Measurements from ENCODE around the gene OSBP2. TPM values are rescaled to one million over a fixed set of nuclear protein-coding genes. Genes with fewer than 3 reads are reported as not detected.
A peak's percentile ranks its signal among the peaks of the same experiment; 100 is the strongest.

The OSBP2 gene
- total and polyA plus RNA-seq, 4 donors, result 0.18 to 3.9 (median 0.88) TPM

GRCh38 chr22:30871391-30872284, 177.0 kb downstream of the OSBP2 start:
- intact Hi-C loops (cut with DNase I), result no loop called here
- 86 to 92% methylated on average over 12 to 13 of the region's 13 CpGs for WGBS, 2 donors
- H3K27me3 ChIP-seq (ENCODE audit: control insufficient read depth in 1 of 2, insufficient read depth in 2 of 2, low read length in 1 of 2), result no peaks in the 10 kb centered on the region
- H3K36me3 ChIP-seq (ENCODE audit: control insufficient read depth in 1 of 2, insufficient read depth in 2 of 2, low read length in 1 of 2), result no peaks in the 10 kb centered on the region
- H3K4me3 ChIP-seq (ENCODE audit: low read length in 2 of 2), result no peak overlapping the region
- H3K9me3 ChIP-seq (ENCODE audit: control insufficient read depth, low read length), result no peaks in the 10 kb centered on the region
- ATAC-seq (ENCODE audit: low FRiP score) (no peak), DNase-seq (peak; percentile 27 to 56)
- H3K4me1 ChIP-seq (ENCODE audit: control insufficient read depth in 1 of 2, insufficient read depth in 2 of 2, low read length in 2 of 2), result no peaks in the 10 kb centered on the region
- no peak overlapping the region for H3K27ac ChIP-seq (ENCODE audit: low read depth in 1 of 2, low read length in 2 of 2)

- intact Hi-C loops (cut with DNase I), result no loop called here
- no peaks in the 10 kb centered on the region for H3K4me1 ChIP-seq (ENCODE audit: control insufficient read depth in 1 of 2, insufficient read depth in 2 of 2, low read length in 2 of 2)
- H3K36me3 ChIP-seq (ENCODE audit: control insufficient read depth in 1 of 2, insufficient read depth in 2 of 2, low read length in 1 of 2), result no peaks in the 10 kb centered on the region
- no peaks in the 10 kb centered on the region for H3K27me3 ChIP-seq (ENCODE audit: control insufficient read depth in 1 of 2, insufficient read depth in 2 of 2, low read length in 1 of 2)
- ATAC-seq (ENCODE audit: low FRiP score) (no peak), DNase-seq (peak; percentile 29 to 52)
- 94 to 96% methylated on average over 16 of the region's 16 CpGs for WGBS, 2 donors
- no peak overlapping the region for H3K27ac ChIP-seq (ENCODE audit: low read depth in 1 of 2, low read length in 2 of 2)
- no peaks in the 10 kb centered on the region for H3K9me3 ChIP-seq (ENCODE audit: control insufficient read depth, low read length)
- no peak overlapping the region for H3K4me3 ChIP-seq (ENCODE audit: low read length in 2 of 2)
Observed at GRCh38 chr22:30872285-30873041, 177.8 kb downstream of the OSBP2 start.

GRCh38 chr22:30873086-30873650, 178.5 kb downstream of the OSBP2 start:
- DNase-seq (peak; percentile 20 to 44), ATAC-seq (ENCODE audit: low FRiP score) (no peak)
- intact Hi-C loops (cut with DNase I), result no loop called here
- Histone ChIP-seq H3K27me3 (ENCODE audit: control insufficient read depth in 1 of 2, insufficient read depth in 2 of 2, low read length in 1 of 2) (no peaks in the 10 kb centered on the region), H3K4me3 (ENCODE audit: low read length in 2 of 2) (no peak overlapping the region), H3K36me3 (ENCODE audit: control insufficient read depth in 1 of 2, insufficient read depth in 2 of 2, low read length in 1 of 2) (no peaks in the 10 kb centered on the region), H3K27ac (ENCODE audit: low read depth in 1 of 2, low read length in 2 of 2) (no peak overlapping the region), H3K9me3 (ENCODE audit: control insufficient read depth, low read length) (no peaks in the 10 kb centered on the region), H3K4me1 (ENCODE audit: control insufficient read depth in 1 of 2, insufficient read depth in 2 of 2, low read length in 2 of 2) (no peaks in the 10 kb centered on the region)
- WGBS, 2 donors, result 95 to 97% methylated on average over 9 of the region's 9 CpGs

- intact Hi-C loops (cut with DNase I), result no loop called here
- Histone ChIP-seq H3K4me3 (ENCODE audit: low read length in 2 of 2) (no peak overlapping the region), H3K27ac (ENCODE audit: low read depth in 1 of 2, low read length in 2 of 2) (no peak overlapping the region), H3K27me3 (ENCODE audit: control insufficient read depth in 1 of 2, insufficient read depth in 2 of 2, low read length in 1 of 2) (no peaks in the 10 kb centered on the region), H3K36me3 (ENCODE audit: control insufficient read depth in 1 of 2, insufficient read depth in 2 of 2, low read length in 1 of 2) (no peaks in the 10 kb centered on the region), H3K9me3 (ENCODE audit: control insufficient read depth, low read length) (no peaks in the 10 kb centered on the region), H3K4me1 (ENCODE audit: control insufficient read depth in 1 of 2, insufficient read depth in 2 of 2, low read length in 2 of 2) (no peaks in the 10 kb centered on the region)
- ATAC-seq (ENCODE audit: low FRiP score) (no peak), DNase-seq (peak in 1 of 2 donors; percentile 37)
- WGBS, 2 donors, result 96 to 99% methylated on average over 7 of the region's 7 CpGs
Observed at GRCh38 chr22:30873661-30874060, 179.0 kb downstream of the OSBP2 start.

GRCh38 chr22:30874431-30875370, 180.0 kb downstream of the OSBP2 start:
- Histone ChIP-seq H3K4me3 (ENCODE audit: low read length in 2 of 2) (no peak overlapping the region), H3K9me3 (ENCODE audit: control insufficient read depth, low read length) (no peaks in the 10 kb centered on the region), H3K27me3 (ENCODE audit: control insufficient read depth in 1 of 2, insufficient read depth in 2 of 2, low read length in 1 of 2) (no peaks in the 10 kb centered on the region), H3K36me3 (ENCODE audit: control insufficient read depth in 1 of 2, insufficient read depth in 2 of 2, low read length in 1 of 2) (no peaks in the 10 kb centered on the region), H3K4me1 (ENCODE audit: control insufficient read depth in 1 of 2, insufficient read depth in 2 of 2, low read length in 2 of 2) (no peaks in the 10 kb centered on the region), H3K27ac (ENCODE audit: low read depth in 1 of 2, low read length in 2 of 2) (no peak overlapping the region)
- no peak for ATAC-seq (ENCODE audit: low FRiP score)
- 87 to 92% methylated on average over 21 of the region's 21 CpGs for WGBS, 2 donors
- DNase-seq, result peak; percentile 39 to 61
- intact Hi-C loops (cut with DNase I), result no loop called here

GRCh38 chr22:30875481-30876215, 181.0 kb downstream of the OSBP2 start:
- ATAC-seq (ENCODE audit: low FRiP score) (no peak), DNase-seq (peak; percentile 44 to 47)
- Histone ChIP-seq H3K9me3 (ENCODE audit: control insufficient read depth, low read length) (no peaks in the 10 kb centered on the region), H3K4me3 (ENCODE audit: low read length in 2 of 2) (no peak overlapping the region), H3K36me3 (ENCODE audit: control insufficient read depth in 1 of 2, insufficient read depth in 2 of 2, low read length in 1 of 2) (no peaks in the 10 kb centered on the region), H3K4me1 (ENCODE audit: control insufficient read depth in 1 of 2, insufficient read depth in 2 of 2, low read length in 2 of 2) (no peaks in the 10 kb centered on the region), H3K27ac (ENCODE audit: low read depth in 1 of 2, low read length in 2 of 2) (no peak overlapping the region), H3K27me3 (ENCODE audit: control insufficient read depth in 1 of 2, insufficient read depth in 2 of 2, low read length in 1 of 2) (no peaks in the 10 kb centered on the region)
- intact Hi-C loops (cut with DNase I), result no loop called here
- WGBS, 2 donors, result 58 to 63% methylated on average over 16 to 17 of the region's 17 CpGs

GRCh38 chr22:30876221-30876751, 181.6 kb downstream of the OSBP2 start:
- intact Hi-C loops (cut with DNase I), result no loop called here
- H3K4me3 ChIP-seq (ENCODE audit: low read length in 2 of 2), result no peak overlapping the region
- H3K4me1 ChIP-seq (ENCODE audit: control insufficient read depth in 1 of 2, insufficient read depth in 2 of 2, low read length in 2 of 2), result no peaks in the 10 kb centered on the region
- 89 to 90% methylated on average over 9 of the region's 9 CpGs for WGBS, 2 donors
- H3K9me3 ChIP-seq (ENCODE audit: control insufficient read depth, low read length), result no peaks in the 10 kb centered on the region
- no peaks in the 10 kb centered on the region for H3K36me3 ChIP-seq (ENCODE audit: control insufficient read depth in 1 of 2, insufficient read depth in 2 of 2, low read length in 1 of 2)
- H3K27ac ChIP-seq (ENCODE audit: low read depth in 1 of 2, low read length in 2 of 2), result no peak overlapping the region
- no peaks in the 10 kb centered on the region for H3K27me3 ChIP-seq (ENCODE audit: control insufficient read depth in 1 of 2, insufficient read depth in 2 of 2, low read length in 1 of 2)
- no peak for ATAC-seq (ENCODE audit: low FRiP score)
- DNase-seq, result peak; percentile 21 to 68

All from aorta (tissue), 5 donors.